Smooth muscle cell (in vitro differentiated cells): Measurements from ENCODE around the gene EEFSEC. TPM values are rescaled to one million over a fixed set of nuclear protein-coding genes. Genes with fewer than 3 reads are reported as not detected.

Experiments used
- DNase-seq: peaks from one replicate; lab custom pipeline; 2025; ENCODE audit not compliant: unreplicated experiment; lab: John Stamatoyannopoulos, UW
- H2AFZ ChIP-seq: fragments of 200-600 bp; sonication (generic); 2 replicates; pipeline ENCODE4 v1.6.0; 2016; ENCODE audit warnings: antibody characterized with exemption, low read depth, mild to moderate bottlenecking
- H3F3A ChIP-seq: fragments of 200-600 bp; sonication (generic); 2 replicates; pipeline ENCODE4 v1.6.0; 2017; ENCODE audit warnings: antibody characterized with exemption, low read depth
- H3K27ac ChIP-seq: fragments of 200-600 bp; sonication (generic); 2 replicates; pipeline ENCODE4 v1.5.1; 2016; ENCODE audit warnings: low read depth, mild to moderate bottlenecking
- H3K27me3 ChIP-seq: fragments of 200-600 bp; sonication (generic); 2 replicates; pipeline ENCODE4 v1.6.1; 2016; ENCODE audit warnings: low read depth, mild to moderate bottlenecking
- H3K36me3 ChIP-seq: fragments of 200-600 bp; sonication (generic); 2 replicates; pipeline ENCODE4 v1.5.1; 2016; ENCODE audit warnings: low read depth
- H3K4me1 ChIP-seq: fragments of 200-600 bp; sonication (generic); 2 replicates; pipeline ENCODE4 v1.5.1; 2016; ENCODE audit warnings: low read depth
- H3K4me2 ChIP-seq: fragments of 200-600 bp; sonication (generic); 2 replicates; pipeline ENCODE4 v1.6.0; 2016; ENCODE audit warnings: mild to moderate bottlenecking
- H3K4me3 ChIP-seq: fragments of 200-600 bp; sonication (generic); 2 replicates; pipeline ENCODE4 v1.5.1; 2016; ENCODE audit warnings: mild to moderate bottlenecking
- H3K79me2 ChIP-seq: fragments of 200-600 bp; sonication (generic); 2 replicates; pipeline ENCODE4 v1.6.0; 2016; ENCODE audit warnings: low read depth, mild to moderate bottlenecking
- H3K9ac ChIP-seq: fragments of 200-600 bp; sonication (generic); 2 replicates; pipeline ENCODE4 v1.6.0; 2016; ENCODE audit warnings: low read depth
- H3K9me3 ChIP-seq: fragments of 200-600 bp; sonication (generic); replicated peaks from 2 replicates; pipeline ENCODE4 v1.5.1; 2016; ENCODE audit warnings: low read depth
- H4K20me1 ChIP-seq: fragments of 200-600 bp; sonication (generic); 2 replicates; pipeline ENCODE4 v1.6.0; 2016; ENCODE audit warnings: low read depth
- WGBS: methylation state at CpG from one replicate; pipeline ENCODE4 v1.1.7; 2016; ENCODE audit warnings: low lambda C conversion rate; 5-methylcytosine and 5-hydroxymethylcytosine counted together
- polyA plus RNA-seq: library from polyadenylated mRNA; unstranded; fragments of >200 nt; fragmentation: Nextera tagmentation; extraction: Ambion mirVana; gene quantifications from 2 replicates; pipeline ENCODE4 v1.2.1, GENCODE V29; 2016
- total RNA-seq: library from RNA; depleted of rRNA; stranded (reverse); fragments of >200 nt; gene quantifications from 2 replicates; pipeline ENCODE4 v1.2.3, GENCODE V29; 2014
- TF ChIP-seq, protein P1 (sequence below): fragments of 200-600 bp; sonication (generic); IDR thresholded peaks from 2 replicates; pipeline ENCODE4 v1.5.1; 2017; ENCODE audit warnings: borderline replicate concordance, mild to moderate bottlenecking, antibody characterized with exemption; ENCODE audit not compliant: insufficient read depth, poor library complexity, severe bottlenecking

Gene EEFSEC
- total and polyA plus RNA-seq, 2 experiments from 2014 or later: 12.4 to 17.1 TPM

DNA sequence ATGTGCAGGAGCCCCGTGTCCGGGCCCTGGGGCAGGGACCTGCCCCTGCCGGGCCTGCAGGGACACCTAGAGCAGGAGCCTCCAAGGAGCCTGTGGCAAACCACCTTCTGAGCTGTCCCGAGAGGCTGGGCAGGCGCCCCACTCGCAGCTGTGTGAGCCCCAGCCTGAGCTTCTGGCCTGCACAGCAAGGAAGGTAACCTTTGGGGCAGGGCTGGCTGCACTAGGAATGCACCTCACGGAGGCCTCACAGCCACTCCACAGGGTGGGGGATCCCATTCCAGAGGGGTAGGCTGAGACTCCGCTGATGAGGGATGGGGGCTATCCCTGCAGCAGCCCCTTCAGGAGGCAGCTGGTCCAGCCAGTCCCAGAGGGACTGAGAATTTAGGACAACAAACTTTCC, 245.3 kb downstream of the EEFSEC start:
- H3K27me3 ChIP-seq: no peaks in the 10 kb centered on the region
- DNase-seq: no peak
- TF ChIP-seq, protein P1, sequence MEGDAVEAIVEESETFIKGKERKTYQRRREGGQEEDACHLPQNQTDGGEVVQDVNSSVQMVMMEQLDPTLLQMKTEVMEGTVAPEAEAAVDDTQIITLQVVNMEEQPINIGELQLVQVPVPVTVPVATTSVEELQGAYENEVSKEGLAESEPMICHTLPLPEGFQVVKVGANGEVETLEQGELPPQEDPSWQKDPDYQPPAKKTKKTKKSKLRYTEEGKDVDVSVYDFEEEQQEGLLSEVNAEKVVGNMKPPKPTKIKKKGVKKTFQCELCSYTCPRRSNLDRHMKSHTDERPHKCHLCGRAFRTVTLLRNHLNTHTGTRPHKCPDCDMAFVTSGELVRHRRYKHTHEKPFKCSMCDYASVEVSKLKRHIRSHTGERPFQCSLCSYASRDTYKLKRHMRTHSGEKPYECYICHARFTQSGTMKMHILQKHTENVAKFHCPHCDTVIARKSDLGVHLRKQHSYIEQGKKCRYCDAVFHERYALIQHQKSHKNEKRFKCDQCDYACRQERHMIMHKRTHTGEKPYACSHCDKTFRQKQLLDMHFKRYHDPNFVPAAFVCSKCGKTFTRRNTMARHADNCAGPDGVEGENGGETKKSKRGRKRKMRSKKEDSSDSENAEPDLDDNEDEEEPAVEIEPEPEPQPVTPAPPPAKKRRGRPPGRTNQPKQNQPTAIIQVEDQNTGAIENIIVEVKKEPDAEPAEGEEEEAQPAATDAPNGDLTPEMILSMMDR: no peak
- H3K4me2 ChIP-seq: no peak overlapping the region
- H3K4me3 ChIP-seq: no peak overlapping the region
- WGBS: 94% methylated on average over 8 of the region's 8 CpGs
- no peaks in the 10 kb centered on the region for H3K79me2 ChIP-seq
- no peak overlapping the region for H3K9ac ChIP-seq
- no peaks in the 10 kb centered on the region for H3K36me3 ChIP-seq
- no peak overlapping the region for H2AFZ ChIP-seq
- H3F3A ChIP-seq: no peaks in the 10 kb centered on the region
- peaks cover 27% of the 10 kb centered on the region for H3K4me1 ChIP-seq
- H3K9me3 ChIP-seq: no peaks in the 10 kb centered on the region
- H3K27ac ChIP-seq: no peak overlapping the region
- no peaks in the 10 kb centered on the region for H4K20me1 ChIP-seq

DNA sequence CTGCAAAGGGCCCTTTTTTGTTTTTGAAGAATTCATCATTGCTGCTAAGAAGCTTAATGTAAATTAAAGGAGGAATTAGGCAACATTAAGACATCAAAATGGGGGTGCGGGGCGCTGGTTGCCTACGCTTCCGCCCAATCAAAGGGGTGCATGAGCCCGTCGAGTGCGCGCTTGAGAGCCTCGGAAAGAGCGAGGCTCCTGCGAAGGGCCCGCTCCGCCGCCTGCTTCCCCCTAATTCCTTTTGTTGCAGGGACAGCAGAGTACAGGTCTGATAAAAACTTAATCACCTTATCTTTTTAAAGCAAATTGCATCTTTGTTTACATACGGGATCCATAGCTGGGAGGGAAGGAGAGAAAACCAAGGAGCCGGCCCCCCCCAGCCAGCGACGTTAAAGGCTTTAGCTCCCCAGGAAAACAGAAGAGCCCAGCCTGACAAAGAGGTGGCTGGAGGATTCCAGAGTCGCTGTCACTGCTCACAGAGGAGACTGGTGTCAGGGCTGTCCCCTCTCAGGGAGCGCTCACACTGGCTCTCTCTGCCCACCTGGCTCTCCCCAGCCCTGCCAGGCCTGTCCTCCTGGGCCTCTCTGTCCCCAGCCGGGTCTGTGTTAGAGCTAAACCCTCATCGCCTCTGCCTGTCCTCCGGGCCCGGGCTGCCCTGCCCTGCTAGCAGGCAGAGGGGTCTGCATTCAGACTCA, 246.1 kb downstream of the EEFSEC start:
- no peaks in the 10 kb centered on the region for H3K36me3 ChIP-seq
- no peaks in the 10 kb centered on the region for H3K27me3 ChIP-seq
- H2AFZ ChIP-seq: no peak overlapping the region
- TF ChIP-seq, protein P1: no peak
- no peak overlapping the region for H3K9ac ChIP-seq
- H3K9me3 ChIP-seq: no peaks in the 10 kb centered on the region
- H3K4me2 ChIP-seq: no peak overlapping the region
- no peaks in the 10 kb centered on the region for H3F3A ChIP-seq
- H3K27ac ChIP-seq: no peak overlapping the region
- 85% methylated on average over 24 of the region's 24 CpGs for WGBS
- peaks cover 27% of the 10 kb centered on the region for H3K4me1 ChIP-seq
- H3K79me2 ChIP-seq: no peaks in the 10 kb centered on the region
- DNase-seq: no peak
- no peak overlapping the region for H3K4me3 ChIP-seq
- no peaks in the 10 kb centered on the region for H4K20me1 ChIP-seq

DNA sequence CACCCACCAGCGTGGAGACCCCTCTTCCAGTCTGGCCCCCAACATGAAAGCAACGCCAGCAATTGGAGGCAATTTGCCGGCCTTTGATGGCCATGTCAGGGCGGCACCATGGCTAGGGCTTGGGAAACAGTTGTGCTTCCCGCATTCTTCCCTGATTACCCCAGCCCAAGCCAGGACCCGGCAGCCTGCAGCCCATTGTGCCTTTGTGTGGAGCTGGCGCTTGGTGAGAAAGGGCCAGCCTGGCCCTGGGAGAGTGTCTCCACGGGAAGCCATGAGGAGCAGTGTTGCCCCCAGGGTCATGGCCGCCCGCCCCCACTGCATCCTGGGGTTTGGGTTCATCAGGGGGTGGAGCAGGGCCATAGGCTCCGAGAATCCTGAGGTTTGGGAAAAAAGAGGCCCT, 247.4 kb downstream of the EEFSEC start:
- whole genome bisulfite sequencing: 90% methylated on average over 11 of the region's 11 CpGs
- Histone ChIP-seq H3K27me3 (no peaks in the 10 kb centered on the region), H2AFZ (no peak overlapping the region), H3F3A (no peaks in the 10 kb centered on the region), H3K79me2 (no peaks in the 10 kb centered on the region), H3K4me1 (peaks cover 27% of the 10 kb centered on the region), H3K4me3 (no peak overlapping the region), H3K9ac (no peak overlapping the region), H3K27ac (no peak overlapping the region), H3K36me3 (no peaks in the 10 kb centered on the region), H3K4me2 (no peak overlapping the region), H4K20me1 (peaks cover 5% of the 10 kb centered on the region), H3K9me3 (no peaks in the 10 kb centered on the region)
- TF ChIP-seq, protein P1: no peak
- no peak for DNase-seq

DNA sequence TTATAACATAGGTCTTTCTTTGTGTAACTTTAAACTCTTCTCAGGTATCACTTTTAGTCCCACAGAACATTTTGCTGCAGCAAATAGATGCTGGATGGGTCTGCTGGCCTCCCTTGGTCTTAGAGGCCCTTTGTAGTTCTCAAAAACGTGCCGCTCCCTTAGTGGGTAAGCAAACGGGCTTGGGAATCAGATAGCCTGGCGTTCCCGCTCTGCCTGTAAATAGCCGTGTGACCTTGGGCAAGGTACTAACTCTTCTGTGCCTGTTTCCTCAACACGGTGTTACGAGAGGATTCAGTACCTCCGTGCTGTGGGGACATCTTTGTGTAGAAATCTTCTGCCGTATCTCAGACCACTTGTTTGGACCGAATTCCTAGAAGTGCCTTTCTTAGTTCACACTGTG, 249.0 kb downstream of the EEFSEC start:
- no peak overlapping the region for H3K9ac ChIP-seq
- no peaks in the 10 kb centered on the region for H3K9me3 ChIP-seq
- no peak overlapping the region for H3K27ac ChIP-seq
- no peaks in the 10 kb centered on the region for H3K79me2 ChIP-seq
- H3K36me3 ChIP-seq: no peaks in the 10 kb centered on the region
- H3K4me1 ChIP-seq: peaks cover 27% of the 10 kb centered on the region
- H3K4me2 ChIP-seq: no peak overlapping the region
- no peak overlapping the region for H3K4me3 ChIP-seq
- no peak for DNase-seq
- H2AFZ ChIP-seq: no peak overlapping the region
- H3F3A ChIP-seq: no peaks in the 10 kb centered on the region
- TF ChIP-seq, protein P1: no peak
- H3K27me3 ChIP-seq: no peaks in the 10 kb centered on the region
- H4K20me1 ChIP-seq: peaks cover 6% of the 10 kb centered on the region
- WGBS: 92% methylated on average over 11 of the region's 11 CpGs
